ENCODE data around the gene DHDDS.
"Not testable (repeated sequence)": the region's sequence is repeated elsewhere in the genome, so short reads cannot be mapped to it uniquely, and the experiment has no call there.

The DHDDS gene

GRCh38 chr1:26498894-26499293 lies 66.8 kb downstream of the DHDDS start:
- Histone ChIP-seq H4K20me1 (peaks cover 0 to 7% (median 0%) of the 10 kb centered on the region in 11 experiments; a peak in 2 of 22 replicates), H3K4me3 (no peak overlapping the region), H3K9ac (peak overlapping the region in 2 of 11 experiments; percentile 2 to 95; a peak in 1 of 22 replicates), H3K27me3 (no peaks in the 10 kb centered on the region), H3K36me3 (no peaks in the 10 kb centered on the region), H3K4me1 (peaks cover 31 to 47% (median 39%) of the 10 kb centered on the region in 10 experiments), H3K9me3 (replicated peaks in 1 of 11) (no peaks in the 10 kb centered on the region), H3K27ac (no peak overlapping the region), H3K4me2 (peak overlapping the region; percentile 89 to 100 (median 98); a peak in 17 of 22 replicates)
- no peak for TF ChIP-seq Cebpa-rat (IDR thresholded peaks at IDR 0.05)

GRCh38 chr1:26500488-26501175 lies 68.5 kb downstream of the DHDDS start:
- Histone ChIP-seq H4K20me1 (peaks cover 0 to 7% (median 0%) of the 10 kb centered on the region in 11 experiments; a peak in 2 of 22 replicates), H3K36me3 (no peaks in the 10 kb centered on the region), H3K4me3 (peak overlapping the region; percentile 66 to 94 (median 76)), H3K9ac (peak overlapping the region; percentile 84 to 96 (median 93)), H3K27me3 (no peaks in the 10 kb centered on the region), H3K4me1 (peaks cover 31 to 41% (median 34%) of the 10 kb centered on the region in 10 experiments), H3K4me2 (peak overlapping the region; percentile 89 to 100 (median 98)), H3K9me3 (replicated peaks in 1 of 11) (no peaks in the 10 kb centered on the region), H3K27ac (peak overlapping the region; percentile 82 to 99 (median 97))
- no peak for TF ChIP-seq Cebpa-rat (IDR thresholded peaks at IDR 0.05)

- not testable (repeated sequence) for H3K4me3 ChIP-seq; H3K27me3 ChIP-seq; H3K4me2 ChIP-seq; H3K4me1 ChIP-seq; H3K27ac ChIP-seq; H3K36me3 ChIP-seq; H4K20me1 ChIP-seq; H3K9me3 ChIP-seq (replicated peaks in 1 of 11); H3K9ac ChIP-seq
Observed at GRCh38 chr1:26510711-26511110, 78.6 kb downstream of the DHDDS start.

- H3K36me3 ChIP-seq; H3K9me3 ChIP-seq (replicated peaks in 1 of 11); H3K4me2 ChIP-seq; H4K20me1 ChIP-seq; H3K27me3 ChIP-seq; H3K27ac ChIP-seq; H3K4me1 ChIP-seq; H3K4me3 ChIP-seq; H3K9ac ChIP-seq: not testable (repeated sequence)
Observed at GRCh38 chr1:26515836-26516235, 83.7 kb downstream of the DHDDS start.

GRCh38 chr1:26516987-26517765 lies 85.1 kb downstream of the DHDDS start:
- Histone ChIP-seq H3K4me2 (no peak overlapping the region), H3K27ac (no peak overlapping the region), H3K4me1 (peaks cover 0 to 21% (median 13%) of the 10 kb centered on the region in 10 experiments; a peak in 15 of 20 replicates), H3K27me3 (no peaks in the 10 kb centered on the region), H3K9ac (no peak overlapping the region), H3K9me3 (replicated peaks in 1 of 11) (no peaks in the 10 kb centered on the region), H4K20me1 (no peaks in the 10 kb centered on the region), H3K36me3 (no peaks in the 10 kb centered on the region), H3K4me3 (no peak overlapping the region)
- no peak for TF ChIP-seq Cebpa-rat (IDR thresholded peaks at IDR 0.05)

GRCh38 chr1:26517766-26518049 lies 85.6 kb downstream of the DHDDS start:
- Histone ChIP-seq H3K4me1 (peaks cover 0 to 21% (median 13%) of the 10 kb centered on the region in 10 experiments; a peak in 15 of 20 replicates), H3K36me3 (no peaks in the 10 kb centered on the region), H3K4me2 (no peak overlapping the region), H3K27ac (no peak overlapping the region), H3K27me3 (no peaks in the 10 kb centered on the region), H3K4me3 (no peak overlapping the region), H4K20me1 (no peaks in the 10 kb centered on the region), H3K9me3 (replicated peaks in 1 of 11) (no peaks in the 10 kb centered on the region), H3K9ac (no peak overlapping the region)
- TF ChIP-seq Cebpa-rat (IDR thresholded peaks at IDR 0.05) = no peak

GRCh38 chr1:26518355-26518754 lies 86.2 kb downstream of the DHDDS start:
- Histone ChIP-seq H3K9ac (no peak overlapping the region), H3K4me1 (peaks cover 0 to 21% (median 13%) of the 10 kb centered on the region in 10 experiments; a peak in 15 of 20 replicates), H3K27ac (no peak overlapping the region), H3K9me3 (replicated peaks in 1 of 11) (no peaks in the 10 kb centered on the region), H3K36me3 (no peaks in the 10 kb centered on the region), H3K4me2 (no peak overlapping the region), H3K4me3 (no peak overlapping the region), H4K20me1 (no peaks in the 10 kb centered on the region), H3K27me3 (no peaks in the 10 kb centered on the region)
- no peak for TF ChIP-seq Cebpa-rat (IDR thresholded peaks at IDR 0.05)

GRCh38 chr1:26520339-26520738 lies 88.2 kb downstream of the DHDDS start:
- Histone ChIP-seq H3K9me3 (replicated peaks in 1 of 11) (no peaks in the 10 kb centered on the region), H3K36me3 (no peaks in the 10 kb centered on the region), H3K27me3 (no peaks in the 10 kb centered on the region), H4K20me1 (no peaks in the 10 kb centered on the region), H3K4me2 (peak overlapping the region in 4 of 11 experiments; percentile 4 to 64 (median 34); a peak in 3 of 22 replicates), H3K9ac (no peak overlapping the region), H3K27ac (no peak overlapping the region), H3K4me1 (peaks cover 0 to 21% (median 13%) of the 10 kb centered on the region in 10 experiments; a peak in 15 of 20 replicates), H3K4me3 (no peak overlapping the region)
- no peak for TF ChIP-seq Cebpa-rat (IDR thresholded peaks at IDR 0.05)
